ENCODE results near the gene EEF1G.

Gene EEF1G

DNA sequence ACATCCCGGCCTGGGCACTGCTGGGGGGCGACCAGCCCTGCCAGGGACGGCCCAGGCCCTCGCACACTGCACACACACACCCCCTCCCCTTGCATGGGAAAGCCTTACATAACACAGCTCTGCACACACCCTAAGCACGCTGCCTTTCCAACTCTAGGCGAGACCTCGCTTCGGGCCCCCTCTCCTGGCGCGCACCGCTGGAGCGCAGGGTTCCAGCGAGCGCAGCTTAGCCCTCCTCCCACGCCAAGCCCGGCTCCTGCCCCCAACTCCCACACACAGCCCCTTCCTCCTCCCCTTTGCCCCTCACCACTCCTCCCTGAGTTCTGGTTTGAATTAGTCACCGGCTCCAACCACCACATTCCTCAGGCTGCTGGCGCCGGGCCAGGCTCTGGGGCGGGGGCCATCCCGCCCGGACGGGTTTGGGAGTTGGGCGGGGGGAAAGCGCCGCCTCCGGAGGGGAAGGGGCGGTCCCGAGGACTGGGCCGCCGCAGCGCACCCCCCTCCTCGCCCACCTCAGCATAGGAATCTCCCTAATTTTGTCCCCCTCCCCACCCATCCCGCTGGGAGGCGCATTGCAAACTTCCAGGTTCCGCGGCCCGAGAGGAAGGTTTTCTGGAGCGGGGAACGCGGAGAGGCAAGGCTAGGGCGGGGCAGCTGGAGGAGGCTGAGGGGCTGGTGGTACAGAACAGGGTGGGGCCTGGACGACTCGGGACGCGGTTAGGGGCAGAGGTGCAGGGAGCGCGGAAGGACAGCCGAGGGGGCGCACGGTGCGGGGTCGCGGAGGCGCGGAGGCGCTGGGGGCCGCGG, 28.1 kb downstream of the EEF1G start (continued):
- peak; percentile 92 for TF ChIP-seq SCRT1 (tag by site-specific recombination; IDR thresholded peaks at IDR 0.05; ENCODE audit: borderline replicate concordance)
- no peak for TF ChIP-seq ZFP69B (tag by site-specific recombination; IDR thresholded peaks at IDR 0.05)
- peak; percentile 62 for TF ChIP-seq KLF7 (tag by site-specific recombination; IDR thresholded peaks at IDR 0.05; ENCODE audit: borderline replicate concordance)
- no peak for TF ChIP-seq ZNF677 (tag by site-specific recombination; IDR thresholded peaks at IDR 0.05)
- no peak for TF ChIP-seq TRIM28 (IDR thresholded peaks at IDR 0.05; ENCODE audit: borderline replicate concordance, low read length)

DNA sequence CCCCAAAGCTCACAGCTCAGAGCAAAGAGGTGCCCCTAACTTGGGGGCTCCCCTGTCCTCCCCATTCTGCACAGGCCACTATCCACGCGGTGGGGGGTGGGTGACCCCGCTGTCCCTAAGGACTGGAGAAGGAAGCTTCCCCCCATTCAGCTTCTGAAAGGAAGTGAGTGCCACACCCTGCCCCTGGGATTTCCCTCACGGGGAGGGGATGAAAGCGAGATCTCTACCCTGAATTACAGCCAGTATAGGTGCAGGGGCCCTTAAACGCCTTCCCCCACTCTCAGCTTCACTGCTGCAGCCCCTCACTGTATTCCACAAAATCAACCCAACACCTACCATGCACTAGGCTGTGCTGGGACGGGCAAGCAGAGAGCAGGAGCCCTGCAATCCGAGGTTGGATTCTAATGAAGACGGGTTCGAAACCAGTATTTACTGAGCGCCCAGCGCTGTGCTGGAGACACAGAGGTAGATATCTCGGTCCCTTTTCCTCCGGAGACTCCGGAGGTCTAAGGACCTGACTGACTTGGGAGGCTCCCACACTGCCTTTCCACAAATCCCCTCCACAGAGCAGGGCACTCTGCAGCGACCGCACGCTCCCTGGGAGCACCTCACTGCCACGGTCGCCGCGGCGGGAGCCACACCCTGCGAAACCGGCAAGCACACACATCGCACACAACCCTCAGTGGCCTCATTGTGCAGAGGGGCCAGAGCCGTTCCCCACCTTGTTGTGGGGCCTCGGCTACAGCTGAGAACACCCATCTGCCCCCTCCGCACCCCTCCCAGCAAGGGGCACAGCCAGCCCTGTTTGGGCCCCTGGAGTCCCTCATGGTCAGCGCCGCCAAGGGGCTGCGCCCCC, 28.9 kb downstream of the EEF1G start:
- TF ChIP-seq ZNF560 (tag by site-specific recombination; IDR thresholded peaks at IDR 0.05; ENCODE audit: borderline replicate concordance) = no peak
- peak; percentile 96 for TF ChIP-seq ZNF335 (tag by site-specific recombination; conservative IDR thresholded peaks at IDR 0.05)
- no peak for TF ChIP-seq ZNF670 (tag by site-specific recombination; IDR thresholded peaks at IDR 0.05; ENCODE audit: low read depth)
- TF ChIP-seq ZNF426 (tag by site-specific recombination; IDR thresholded peaks at IDR 0.05) = no peak
- TF ChIP-seq GLIS1 (tag by site-specific recombination; IDR thresholded peaks at IDR 0.05) = peak; percentile 81
- TF ChIP-seq ZBTB10 (tag by site-specific recombination; IDR thresholded peaks at IDR 0.05) = peak; percentile 38; the same call in 1 of the 2 replicates
- H3K27ac ChIP-seq (ENCODE audit: extremely low read depth, low read depth, low read length) = peak overlapping the region; percentile 72; the same call in 1 of the 2 replicates
- H3K9me3 ChIP-seq (ENCODE audit: control insufficient read depth, insufficient read depth, low read depth, low read length) = no peaks in the 10 kb centered on the region
- no peaks in the 10 kb centered on the region; the same call in 1 of the 2 replicates for H3K4me1 ChIP-seq (ENCODE audit: control insufficient read depth, insufficient read depth, low read length)
- ChIA-PET POLR2A (interaction anchor here (0.7 to 4.8 kb wide), 11 partner anchors 11 to 127 kb away, joined by 3 to 53 read pairs (median 8); partner anchors contain the start of genes C11orf98, CSKMT, EEF1G and LBHD1), CTCF (interaction anchor here (1.0 to 8.8 kb wide), 7 partner anchors 14 to 151 kb away, joined by 3 to 188 read pairs (median 37); no protein-coding TSS in a partner anchor)
- H3K4me3 ChIP-seq (ENCODE audit: low read depth, low read length) = peak overlapping the region; percentile 76
- H3K36me3 ChIP-seq (ENCODE audit: control insufficient read depth in 2 of 2, insufficient read depth in 1 of 2, low read length in 2 of 2) = no peaks in the 10 kb centered on the region

DNA sequence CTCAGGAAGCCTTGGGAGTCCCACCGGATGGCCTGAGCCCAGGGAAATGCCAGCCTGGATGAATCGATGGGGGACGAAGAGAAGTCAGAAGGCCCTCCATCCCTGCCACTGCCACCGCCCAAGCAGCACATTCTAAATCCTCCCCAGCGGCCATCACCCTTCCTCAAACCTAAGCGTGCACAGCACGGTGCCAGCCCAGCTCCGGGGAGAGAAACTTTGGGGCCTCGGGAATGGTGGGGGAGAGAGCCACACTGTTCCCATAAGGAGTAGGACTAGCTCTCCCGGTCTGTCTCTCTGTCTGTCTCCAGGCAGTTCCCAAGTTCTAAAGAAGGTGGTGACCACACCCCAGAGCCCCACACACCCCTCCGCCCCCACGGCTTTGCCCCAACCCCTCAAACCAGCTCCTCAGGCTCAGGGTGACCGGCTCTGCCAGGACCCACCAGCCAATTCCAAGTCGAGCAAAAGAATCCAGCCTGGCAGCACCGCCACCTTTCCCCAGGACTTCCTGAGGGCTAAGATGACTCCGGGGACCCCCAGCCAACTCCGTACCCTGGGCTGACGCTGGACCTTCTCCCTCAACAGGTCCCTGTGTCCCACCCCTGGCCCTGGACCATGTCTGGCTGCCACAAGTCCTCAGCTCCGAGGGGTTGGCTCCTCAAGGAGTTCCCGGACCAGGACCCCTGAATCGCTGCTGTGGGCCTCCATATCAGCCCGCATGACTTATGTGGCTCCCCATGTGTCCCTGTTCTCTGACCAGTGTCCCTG, 29.8 kb downstream of the EEF1G start:
- Histone ChIP-seq H3K4me3 (ENCODE audit: low read depth, low read length) (no peak overlapping the region), H3K27ac (ENCODE audit: extremely low read depth, low read depth, low read length) (no peak overlapping the region), H3K4me1 (ENCODE audit: control insufficient read depth, insufficient read depth, low read length) (peaks cover 7% of the 10 kb centered on the region), H3K9me3 (ENCODE audit: control insufficient read depth, insufficient read depth, low read depth, low read length) (no peaks in the 10 kb centered on the region), H3K36me3 (ENCODE audit: control insufficient read depth in 2 of 2, insufficient read depth in 1 of 2, low read length in 2 of 2) (no peaks in the 10 kb centered on the region)
- POLR2A ChIA-PET = interaction anchor here (0.6 to 4.8 kb wide), 11 partner anchors 9 to 1486 kb away, joined by 3 to 53 read pairs (median 8); partner anchors contain the start of genes EEF1G, LBHD1, TUT1 and UQCC3
- TF ChIP-seq OSR2 (tag by site-specific recombination; IDR thresholded peaks at IDR 0.05) (no peak), ZNF76 (tag by site-specific recombination; IDR thresholded peaks at IDR 0.05; ENCODE audit: borderline replicate concordance, low read depth) (no peak), ZFP41 (tag by site-specific recombination; IDR thresholded peaks at IDR 0.05; ENCODE audit: borderline replicate concordance) (no peak), ZNF585B (tag by site-specific recombination; IDR thresholded peaks at IDR 0.05) (no peak), ELK4 (IDR thresholded peaks at IDR 0.05; ENCODE audit: borderline replicate concordance, low read depth, low read length) (no peak), KLF8 (tag by site-specific recombination; IDR thresholded peaks at IDR 0.05) (no peak), ZNF175 (tag by site-specific recombination; IDR thresholded peaks at IDR 0.05) (no peak), ZBTB8A (tag by site-specific recombination; IDR thresholded peaks at IDR 0.05) (no peak), ZNF121 (tag by site-specific recombination; IDR thresholded peaks at IDR 0.05) (no peak), ZNF843 (tag by site-specific recombination; IDR thresholded peaks at IDR 0.05) (no peak), SCRT2 (tag by site-specific recombination; IDR thresholded peaks at IDR 0.05) (no peak)
- TF ChIP-seq, protein P1, sequence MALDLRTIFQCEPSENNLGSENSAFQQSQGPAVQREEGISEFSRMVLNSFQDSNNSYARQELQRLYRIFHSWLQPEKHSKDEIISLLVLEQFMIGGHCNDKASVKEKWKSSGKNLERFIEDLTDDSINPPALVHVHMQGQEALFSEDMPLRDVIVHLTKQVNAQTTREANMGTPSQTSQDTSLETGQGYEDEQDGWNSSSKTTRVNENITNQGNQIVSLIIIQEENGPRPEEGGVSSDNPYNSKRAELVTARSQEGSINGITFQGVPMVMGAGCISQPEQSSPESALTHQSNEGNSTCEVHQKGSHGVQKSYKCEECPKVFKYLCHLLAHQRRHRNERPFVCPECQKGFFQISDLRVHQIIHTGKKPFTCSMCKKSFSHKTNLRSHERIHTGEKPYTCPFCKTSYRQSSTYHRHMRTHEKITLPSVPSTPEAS (tag by site-specific recombination; IDR thresholded peaks at IDR 0.05) = no peak
- TF ChIP-seq, protein P2, sequence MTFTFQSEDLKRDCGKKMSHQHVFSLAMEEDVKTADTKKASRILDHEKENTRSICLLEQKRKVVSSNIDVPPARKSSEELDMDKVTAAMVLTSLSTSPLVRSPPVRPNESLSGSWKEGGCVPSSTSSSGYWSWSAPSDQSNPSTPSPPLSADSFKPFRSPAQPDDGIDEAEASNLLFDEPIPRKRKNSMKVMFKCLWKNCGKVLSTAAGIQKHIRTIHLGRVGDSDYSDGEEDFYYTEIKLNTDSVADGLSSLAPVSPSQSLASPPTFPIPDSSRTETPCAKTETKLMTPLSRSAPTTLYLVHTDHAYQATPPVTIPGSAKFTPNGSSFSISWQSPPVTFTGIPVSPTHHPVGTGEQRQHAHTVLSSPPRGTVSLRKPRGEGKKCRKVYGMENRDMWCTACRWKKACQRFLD (tag by site-specific recombination; IDR thresholded peaks at IDR 0.05) = no peak
- CTCF ChIA-PET = interaction anchor here (0.9 to 8.8 kb wide), 20 partner anchors 8 to 475 kb away, joined by 3 to 188 read pairs (median 8); no protein-coding TSS in a partner anchor
